ENCODE measurements around the gene PCNX2.
"Not testable (repeated sequence)": the region's sequence is repeated elsewhere in the genome, so short reads cannot be mapped to it uniquely, and the experiment has no call there.

The PCNX2 gene

GRCh38 chr1:233003638-233004037 lies 291.9 kb downstream of the PCNX2 start:
- DNase-seq: not testable (repeated sequence)

- no peak for DNase-seq
Observed at GRCh38 chr1:232999956-233000625, 295.4 kb downstream of the PCNX2 start.

GRCh38 chr1:232998646-232999045 lies 296.9 kb downstream of the PCNX2 start:
- DNase-seq: no peak

- DNase-seq: no peak
Observed at GRCh38 chr1:232998138-232998537, 297.4 kb downstream of the PCNX2 start.

- DNase-seq: no peak
Observed at GRCh38 chr1:232996143-232996542, 299.4 kb downstream of the PCNX2 start.

- no peak for DNase-seq
Observed at GRCh38 chr1:232995189-232995588, 300.3 kb downstream of the PCNX2 start.

GRCh38 chr1:232993555-232993954 lies 302.0 kb downstream of the PCNX2 start:
- DNase-seq: no peak

- DNase-seq: no peak
Observed at GRCh38 chr1:232992227-232992626, 303.3 kb downstream of the PCNX2 start.

GRCh38 chr1:232991238-232991637 lies 304.3 kb downstream of the PCNX2 start:
- no peak for DNase-seq

- DNase-seq: no peak
Observed at GRCh38 chr1:232990176-232991128, 305.1 kb downstream of the PCNX2 start.

- DNase-seq: no peak
Observed at GRCh38 chr1:232988572-232989040, 306.9 kb downstream of the PCNX2 start.

- DNase-seq: no peak
Observed at GRCh38 chr1:232987774-232988140, 307.8 kb downstream of the PCNX2 start.

GRCh38 chr1:232987046-232987773 lies 308.3 kb downstream of the PCNX2 start:
- DNase-seq: no peak

GRCh38 chr1:232986527-232986922 lies 309.0 kb downstream of the PCNX2 start:
- DNase-seq: no peak

GRCh38 chr1:232985882-232986526 lies 309.5 kb downstream of the PCNX2 start:
- DNase-seq: no peak

GRCh38 chr1:232984577-232985425 lies 310.7 kb downstream of the PCNX2 start:
- DNase-seq: no peak

GRCh38 chr1:232983817-232984567 lies 311.5 kb downstream of the PCNX2 start:
- no peak for DNase-seq

GRCh38 chr1:232983375-232983774 lies 312.1 kb downstream of the PCNX2 start:
- DNase-seq: no peak

GRCh38 chr1:232982238-232982944 lies 313.1 kb downstream of the PCNX2 start:
- DNase-seq: no peak

- DNase-seq: no peak
Observed at GRCh38 chr1:232980986-232981560, 314.5 kb downstream of the PCNX2 start.
